CD14-positive monocyte (primary cell): ENCODE measurements around the gene NEGR1. TPM values are rescaled to one million over a fixed set of nuclear protein-coding genes. Genes with fewer than 3 reads are reported as not detected.

ENCODE experiments used
- DNase-seq, 3 donors: peaks; one replicate each; pipeline ENCODE4 v3.0.0-alpha.2; 2011 to 2022
- H2AFZ ChIP-seq: 2 replicates; pipeline ENCODE4 v1.6.0; 2012; ENCODE audit warnings: mild to moderate bottlenecking, low read depth, low read length, inconsistent platforms; ENCODE audit not compliant: insufficient read depth, poor library complexity, severe bottlenecking
- H3K27ac ChIP-seq, 2 donors: 1 replicate in 1 of 2; 2 replicates in 1 of 2; pipeline ENCODE4 v1.5.1; 2012 to 2013; ENCODE audit warnings: low read length in 2 of 2, control low read depth in 1 of 2, inconsistent platforms in 1 of 2, low read depth in 1 of 2, mild to moderate bottlenecking in 1 of 2
- H3K27me3 ChIP-seq, 2 donors: one replicate each; pipeline versions ENCODE4 v1.6.0 to v1.6.1; 2011 to 2013; ENCODE audit warnings: low read length in 2 of 2; ENCODE audit not compliant: control insufficient read depth in 2 of 2, insufficient read depth in 2 of 2
- H3K36me3 ChIP-seq, 2 donors: replicated peaks in 1 of 2; 1 replicate in 1 of 2; 2 replicates in 1 of 2; pipeline versions ENCODE4 v1.5.1 to v1.6.1; 2012 to 2013; ENCODE audit warnings: low read length in 2 of 2, control low read depth in 1 of 2, inconsistent platforms in 1 of 2, mild to moderate bottlenecking in 1 of 2; ENCODE audit not compliant: insufficient read depth in 2 of 2, control insufficient read depth in 1 of 2
- H3K4me1 ChIP-seq, 2 donors: 1 replicate in 1 of 2; 2 replicates in 1 of 2; pipeline versions ENCODE4 v1.5.1 to v1.6.1; 2012 to 2013; ENCODE audit warnings: low read length in 2 of 2, control low read depth in 1 of 2, inconsistent platforms in 1 of 2, mild to moderate bottlenecking in 1 of 2, moderate library complexity in 1 of 2; ENCODE audit not compliant: insufficient read depth in 2 of 2, control insufficient read depth in 1 of 2
- H3K4me2 ChIP-seq: replicated peaks from 2 replicates; pipeline ENCODE3; 2012; ENCODE audit warnings: low read length, moderate library complexity, mild to moderate bottlenecking; ENCODE audit not compliant: poor library complexity, severe bottlenecking; ENCODE audit errors: extremely low read depth
- H3K4me3 ChIP-seq, 3 experiments: fragments of 200-600 bp in 1 of 3; sonication (generic) in 1 of 3; replicated peaks in 1 of 3; 1 replicate in 2 of 3; 2 replicates in 1 of 3; pipeline ENCODE4 v1.5.1; 2011 to 2013; ENCODE audit warnings: low read length in 3 of 3, mild to moderate bottlenecking in 3 of 3, control low read depth in 2 of 3, low read depth in 2 of 3, inconsistent platforms in 1 of 3, moderate library complexity in 1 of 3
- H3K79me2 ChIP-seq: 2 replicates; pipeline ENCODE4 v1.6.0; 2012; ENCODE audit warnings: mild to moderate bottlenecking, control low read depth, inconsistent platforms, low read length, moderate library complexity; ENCODE audit not compliant: insufficient read depth
- H3K9ac ChIP-seq: 2 replicates; pipeline ENCODE4 v1.6.0; 2017; ENCODE audit warnings: low read length, mild to moderate bottlenecking; ENCODE audit not compliant: insufficient read depth, poor library complexity, severe bottlenecking
- H3K9me3 ChIP-seq, 2 donors: replicated peaks in 1 of 2; 1 replicate in 1 of 2; 2 replicates in 1 of 2; pipeline versions ENCODE4 v1.5.1 to v1.6.1; 2012 to 2013; ENCODE audit warnings: low read length in 2 of 2, control low read depth in 1 of 2; ENCODE audit not compliant: control insufficient read depth in 1 of 2, insufficient read depth in 1 of 2
- H4K20me1 ChIP-seq: 2 replicates; pipeline ENCODE4 v1.6.0; 2012; ENCODE audit warnings: mild to moderate bottlenecking, low read length, control low read depth, moderate library complexity; ENCODE audit not compliant: insufficient read depth
- H3K27ac Mint-ChIP-seq, 7 donors: one replicate each; pipeline ENCODE4 v1.8.0; 2020; ENCODE audit warnings: mild to moderate bottlenecking in 7 of 7, mixed read lengths in 7 of 7, moderate library complexity in 6 of 7, inconsistent platforms in 2 of 7
- H3K27me3 Mint-ChIP-seq, 3 donors: one replicate each; pipeline ENCODE4 v1.8.0; 2021 to 2022; ENCODE audit warnings: low read depth in 3 of 3, mild to moderate bottlenecking in 3 of 3, mixed read lengths in 3 of 3, moderate library complexity in 3 of 3, inconsistent platforms in 1 of 3
- H3K36me3 Mint-ChIP-seq, 2 donors: one replicate each; pipeline ENCODE4 v1.8.0; 2020; ENCODE audit warnings: mixed read lengths in 2 of 2, inconsistent platforms in 1 of 2, mild to moderate bottlenecking in 1 of 2
- H3K4me1 Mint-ChIP-seq: one replicate; pipeline ENCODE4 v1.8.0; 2020; ENCODE audit warnings: mild to moderate bottlenecking, mixed read lengths
- H3K4me3 Mint-ChIP-seq, 2 donors: one replicate each; pipeline ENCODE4 v1.8.0; 2020; ENCODE audit warnings: mild to moderate bottlenecking in 2 of 2, mixed read lengths in 2 of 2, moderate library complexity in 1 of 2
- H3K9me3 Mint-ChIP-seq, 7 donors: one replicate each; pipeline ENCODE4 v1.8.0; 2020 to 2022; ENCODE audit warnings: mixed read lengths in 7 of 7, mild to moderate bottlenecking in 6 of 7, moderate library complexity in 6 of 7, inconsistent platforms in 2 of 7
- WGBS: methylation state at CpG from one replicate; pipeline ENCODE4 v1.1.5; 2013; ENCODE audit warnings: missing lambda C conversion rate; ENCODE audit not compliant: insufficient coverage; 5-methylcytosine and 5-hydroxymethylcytosine counted together
- intact Hi-C, 2 donors: fragments of 100-400 bp; cut with micrococcal nuclease; formaldehyde crosslinking; loops; one replicate each; pipeline versions ENCODE4 v1.15.0 to v1.15.1; 2023
- polyA plus RNA-seq, 3 donors: library from polyadenylated mRNA; depleted of rRNA in 1 of 3; unstranded in 2 of 3; stranded (reverse) in 1 of 3; fragments of 300-500 nt in 2 of 3; fragments of >200 nt in 1 of 3; fragmentation: Illumina TruSeq in 2 of 3; gene quantifications; 1 replicate in 2 of 3; 2 replicates in 1 of 3; pipeline ENCODE4 v1.2.3, GENCODE V29; 2012 to 2021
- TF ChIP-seq, protein P1 (sequence below): fragments of 200-600 bp; IDR thresholded peaks from one replicate; pipeline ENCODE4 v1.8.0; 2022; ENCODE audit warnings: antibody characterized with exemption, mild to moderate bottlenecking

The NEGR1 gene
- polyA plus RNA-seq, 3 donors, result 0.03 to 0.15 (median 0.13) TPM

DNA sequence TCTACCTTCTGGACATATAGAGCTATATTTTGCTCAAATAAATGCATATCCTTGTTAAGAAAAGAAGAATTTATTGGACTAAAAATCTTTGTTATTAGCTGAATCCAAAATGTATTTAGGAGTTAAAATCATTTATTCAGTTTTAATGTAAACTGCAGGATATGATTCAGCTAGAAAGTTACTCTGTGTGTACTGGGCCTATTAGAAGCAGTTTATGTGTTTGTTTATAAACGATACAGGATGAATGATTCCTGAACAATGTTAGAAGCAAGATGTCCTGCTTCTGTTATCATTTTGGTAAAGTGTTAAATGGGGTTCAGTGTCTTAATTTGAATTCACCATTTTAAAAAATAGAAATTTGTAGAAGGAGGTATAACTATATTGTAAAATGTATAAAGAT, 652.3 kb downstream of the NEGR1 start:
- Mint-ChIP-seq H3K4me3 (no peak overlapping the region), H3K9me3 (peaks cover 0 to 11% (median 3%) of the 10 kb centered on the region in 7 donors), H3K27ac (no peak overlapping the region), H3K27me3 (no peaks in the 10 kb centered on the region), H3K4me1 (no peaks in the 10 kb centered on the region), H3K36me3 (no peaks in the 10 kb centered on the region)
- H3K79me2 ChIP-seq, result no peaks in the 10 kb centered on the region
- no peak overlapping the region for H3K27ac ChIP-seq
- no peaks in the 10 kb centered on the region for H3K9me3 ChIP-seq
- no peak overlapping the region for H3K9ac ChIP-seq
- intact Hi-C loops, result no loop called here
- WGBS, result 100% methylated on average over 1 of the region's 1 CpG
- TF ChIP-seq, protein P1, sequence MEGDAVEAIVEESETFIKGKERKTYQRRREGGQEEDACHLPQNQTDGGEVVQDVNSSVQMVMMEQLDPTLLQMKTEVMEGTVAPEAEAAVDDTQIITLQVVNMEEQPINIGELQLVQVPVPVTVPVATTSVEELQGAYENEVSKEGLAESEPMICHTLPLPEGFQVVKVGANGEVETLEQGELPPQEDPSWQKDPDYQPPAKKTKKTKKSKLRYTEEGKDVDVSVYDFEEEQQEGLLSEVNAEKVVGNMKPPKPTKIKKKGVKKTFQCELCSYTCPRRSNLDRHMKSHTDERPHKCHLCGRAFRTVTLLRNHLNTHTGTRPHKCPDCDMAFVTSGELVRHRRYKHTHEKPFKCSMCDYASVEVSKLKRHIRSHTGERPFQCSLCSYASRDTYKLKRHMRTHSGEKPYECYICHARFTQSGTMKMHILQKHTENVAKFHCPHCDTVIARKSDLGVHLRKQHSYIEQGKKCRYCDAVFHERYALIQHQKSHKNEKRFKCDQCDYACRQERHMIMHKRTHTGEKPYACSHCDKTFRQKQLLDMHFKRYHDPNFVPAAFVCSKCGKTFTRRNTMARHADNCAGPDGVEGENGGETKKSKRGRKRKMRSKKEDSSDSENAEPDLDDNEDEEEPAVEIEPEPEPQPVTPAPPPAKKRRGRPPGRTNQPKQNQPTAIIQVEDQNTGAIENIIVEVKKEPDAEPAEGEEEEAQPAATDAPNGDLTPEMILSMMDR, result no peak
- H4K20me1 ChIP-seq, result no peaks in the 10 kb centered on the region
- no peaks in the 10 kb centered on the region for H3K36me3 ChIP-seq
- no peaks in the 10 kb centered on the region for H3K4me1 ChIP-seq
- H3K27me3 ChIP-seq, result no peaks in the 10 kb centered on the region
- no peak for DNase-seq
- H3K4me2 ChIP-seq, result no peak overlapping the region
- no peak overlapping the region for H2AFZ ChIP-seq
- no peak overlapping the region for H3K4me3 ChIP-seq

DNA sequence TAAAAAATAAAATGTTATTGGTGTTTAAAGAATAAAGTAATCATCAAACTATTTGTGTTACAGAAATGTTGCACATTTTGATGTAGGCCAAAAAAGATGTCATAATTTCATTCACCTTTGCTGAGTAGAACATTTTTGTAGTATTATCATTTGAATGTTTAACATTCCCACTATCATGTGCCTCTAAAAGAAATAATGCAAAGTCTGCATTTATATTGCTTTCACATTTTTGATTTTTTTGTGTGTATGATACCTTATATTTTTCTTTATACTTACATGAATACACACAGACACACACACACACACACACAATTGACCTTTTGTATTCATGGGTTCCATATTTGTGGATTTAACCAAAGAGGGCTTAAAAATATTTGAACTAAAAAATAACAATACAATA, 657.3 kb downstream of the NEGR1 start:
- Histone ChIP-seq H3K79me2 (no peaks in the 10 kb centered on the region), H3K4me2 (no peak overlapping the region), H3K4me1 (no peaks in the 10 kb centered on the region), H4K20me1 (no peaks in the 10 kb centered on the region), H3K27ac (no peak overlapping the region), H3K4me3 (no peak overlapping the region), H3K36me3 (no peaks in the 10 kb centered on the region), H3K9me3 (no peaks in the 10 kb centered on the region), H3K9ac (no peak overlapping the region), H2AFZ (no peak overlapping the region), H3K27me3 (no peaks in the 10 kb centered on the region)
- Mint-ChIP-seq H3K9me3 (peaks cover 0 to 10% (median 4%) of the 10 kb centered on the region in 7 donors), H3K36me3 (no peaks in the 10 kb centered on the region), H3K27me3 (no peaks in the 10 kb centered on the region), H3K4me3 (no peak overlapping the region), H3K4me1 (no peaks in the 10 kb centered on the region), H3K27ac (no peak overlapping the region)
- intact Hi-C loops, result no loop called here
- TF ChIP-seq, protein P1, result no peak
- DNase-seq, result no peak
